ENCODE measurements around the gene STARD8. TPM values are rescaled to one million over a fixed set of nuclear protein-coding genes. Genes with fewer than 3 reads are reported as not detected.

STARD8 gene
- total RNA-seq, 1 experiment from 2014 or later, result 0.11 TPM

DNA sequence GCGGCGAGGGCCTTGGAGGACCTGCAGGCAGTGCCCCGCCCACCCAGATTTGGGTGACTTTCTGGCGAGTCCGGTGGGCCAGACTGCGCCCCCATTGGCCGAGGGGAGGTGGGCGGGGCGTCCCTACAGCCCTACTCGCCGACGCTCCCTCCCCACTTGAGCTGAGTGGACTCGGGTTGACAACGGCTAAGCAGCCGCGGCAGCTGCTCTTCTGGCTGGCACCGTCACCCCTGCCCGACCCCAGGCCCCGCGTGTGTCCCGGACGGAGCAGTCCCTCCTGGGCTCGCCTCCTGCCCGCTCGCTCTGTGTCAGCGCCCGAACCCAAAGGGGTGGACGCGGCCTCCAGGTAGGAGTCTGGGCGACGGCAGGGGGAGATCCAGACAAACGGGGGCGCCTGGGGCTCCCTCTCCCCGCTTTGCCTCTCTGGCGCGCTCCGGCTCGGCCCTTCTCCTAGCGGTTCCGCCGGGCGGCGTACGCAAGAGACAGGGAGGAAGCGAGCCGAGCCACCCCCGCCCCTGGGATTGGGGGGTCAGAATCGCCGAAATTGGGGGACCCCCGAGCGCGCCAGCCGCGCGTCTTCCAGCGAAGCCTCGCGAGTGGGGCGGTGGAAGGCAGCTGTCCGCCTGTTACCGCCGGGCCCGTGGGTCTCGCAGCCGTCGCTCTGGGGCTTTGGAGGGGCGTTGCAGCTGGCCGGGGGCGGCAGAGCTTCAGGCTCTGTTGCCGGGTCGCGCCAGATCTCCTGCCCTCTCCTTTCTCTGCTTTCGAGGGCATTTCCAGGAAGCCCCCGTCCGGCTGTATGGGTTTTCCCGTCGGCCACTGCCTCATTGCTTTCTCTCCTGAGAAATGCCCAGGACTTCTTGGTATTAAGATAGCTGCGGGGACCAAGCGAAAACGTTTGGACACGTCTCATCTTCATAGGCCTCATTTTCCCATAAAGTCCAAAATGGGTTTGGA, 46.3 kb downstream of the STARD8 start:
- H3K4me1 ChIP-seq (ENCODE audit: insufficient read depth, low read length, poor library complexity, severe bottlenecking), result no peaks in the 10 kb centered on the region
- no peaks in the 10 kb centered on the region for H3K36me3 ChIP-seq (ENCODE audit: insufficient read depth, low read length, poor library complexity, severe bottlenecking)
- H3K9me3 ChIP-seq (ENCODE audit: low read depth, low read length, poor library complexity, severe bottlenecking), result no peaks in the 10 kb centered on the region
- intact Hi-C loops (cut with micrococcal nuclease; ENCODE audit: unreplicated experiment), result no loop called here
- no peak for TF ChIP-seq EZH2 (IDR thresholded peaks at IDR 0.05; ENCODE audit: borderline replicate concordance, low read depth, low read length, poor library complexity, severe bottlenecking)
- TF ChIP-seq, protein P1, sequence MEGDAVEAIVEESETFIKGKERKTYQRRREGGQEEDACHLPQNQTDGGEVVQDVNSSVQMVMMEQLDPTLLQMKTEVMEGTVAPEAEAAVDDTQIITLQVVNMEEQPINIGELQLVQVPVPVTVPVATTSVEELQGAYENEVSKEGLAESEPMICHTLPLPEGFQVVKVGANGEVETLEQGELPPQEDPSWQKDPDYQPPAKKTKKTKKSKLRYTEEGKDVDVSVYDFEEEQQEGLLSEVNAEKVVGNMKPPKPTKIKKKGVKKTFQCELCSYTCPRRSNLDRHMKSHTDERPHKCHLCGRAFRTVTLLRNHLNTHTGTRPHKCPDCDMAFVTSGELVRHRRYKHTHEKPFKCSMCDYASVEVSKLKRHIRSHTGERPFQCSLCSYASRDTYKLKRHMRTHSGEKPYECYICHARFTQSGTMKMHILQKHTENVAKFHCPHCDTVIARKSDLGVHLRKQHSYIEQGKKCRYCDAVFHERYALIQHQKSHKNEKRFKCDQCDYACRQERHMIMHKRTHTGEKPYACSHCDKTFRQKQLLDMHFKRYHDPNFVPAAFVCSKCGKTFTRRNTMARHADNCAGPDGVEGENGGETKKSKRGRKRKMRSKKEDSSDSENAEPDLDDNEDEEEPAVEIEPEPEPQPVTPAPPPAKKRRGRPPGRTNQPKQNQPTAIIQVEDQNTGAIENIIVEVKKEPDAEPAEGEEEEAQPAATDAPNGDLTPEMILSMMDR (conservative IDR thresholded peaks at IDR 0.05; ENCODE audit: low read depth, low read length), result no peak
- no peaks in the 10 kb centered on the region for H3K27me3 ChIP-seq (replicated peaks; ENCODE audit: insufficient read depth, low read depth, low read length, poor library complexity)
- H3K27ac ChIP-seq (ENCODE audit: low read depth, low read length, poor library complexity, severe bottlenecking), result no peak overlapping the region
- ChIA-PET POLR2A (ENCODE audit: low non-redundant PET) (no interaction called here), CTCF (no interaction called here)
- DNase-seq (ENCODE audit: low spot score), result peak; percentile 49
- H3K4me3 ChIP-seq (ENCODE audit: low read depth, low read length, poor library complexity, severe bottlenecking), result peak overlapping the region; percentile 45
- no TSS peak for BruUV-seq (replicated peaks)

DNA sequence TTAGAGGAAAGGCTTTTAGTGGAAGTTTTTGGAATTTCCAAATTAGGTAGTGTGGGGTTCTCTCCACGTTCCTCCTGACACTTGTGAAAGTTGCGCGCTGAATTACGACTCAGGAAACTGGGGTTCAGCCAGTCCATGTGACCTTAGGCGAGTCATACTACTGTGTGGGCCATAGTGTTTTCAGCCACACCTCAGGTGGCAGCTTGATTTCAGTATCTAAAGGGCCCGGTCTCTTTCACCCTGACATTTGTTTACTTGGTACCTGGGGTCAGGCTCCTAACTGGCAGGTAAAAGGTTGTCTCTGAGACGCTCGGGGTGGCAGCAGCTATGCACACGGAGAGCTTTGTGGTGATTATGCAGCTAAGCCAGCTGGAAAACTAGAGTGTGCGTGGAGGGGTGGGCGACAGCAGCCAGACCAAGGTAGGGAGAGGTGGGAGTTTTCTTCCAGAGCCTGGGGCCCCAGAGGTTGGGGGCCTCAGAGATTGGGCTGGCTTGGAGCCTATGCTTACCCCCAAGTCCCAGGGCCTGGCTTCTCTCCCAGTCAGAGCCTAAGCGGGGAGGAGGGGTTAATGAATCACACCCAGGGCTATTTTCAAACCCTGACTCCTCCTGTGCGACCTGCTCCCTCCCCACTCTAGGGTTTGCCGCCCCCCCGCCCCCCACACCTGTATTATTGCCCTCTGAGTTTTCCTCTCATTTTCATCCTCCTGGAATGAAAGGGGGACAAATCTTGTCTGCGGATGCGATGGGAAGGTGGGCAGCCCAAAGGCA, 47.2 kb downstream of the STARD8 start:
- CTCF ChIA-PET, result no interaction called here

DNA sequence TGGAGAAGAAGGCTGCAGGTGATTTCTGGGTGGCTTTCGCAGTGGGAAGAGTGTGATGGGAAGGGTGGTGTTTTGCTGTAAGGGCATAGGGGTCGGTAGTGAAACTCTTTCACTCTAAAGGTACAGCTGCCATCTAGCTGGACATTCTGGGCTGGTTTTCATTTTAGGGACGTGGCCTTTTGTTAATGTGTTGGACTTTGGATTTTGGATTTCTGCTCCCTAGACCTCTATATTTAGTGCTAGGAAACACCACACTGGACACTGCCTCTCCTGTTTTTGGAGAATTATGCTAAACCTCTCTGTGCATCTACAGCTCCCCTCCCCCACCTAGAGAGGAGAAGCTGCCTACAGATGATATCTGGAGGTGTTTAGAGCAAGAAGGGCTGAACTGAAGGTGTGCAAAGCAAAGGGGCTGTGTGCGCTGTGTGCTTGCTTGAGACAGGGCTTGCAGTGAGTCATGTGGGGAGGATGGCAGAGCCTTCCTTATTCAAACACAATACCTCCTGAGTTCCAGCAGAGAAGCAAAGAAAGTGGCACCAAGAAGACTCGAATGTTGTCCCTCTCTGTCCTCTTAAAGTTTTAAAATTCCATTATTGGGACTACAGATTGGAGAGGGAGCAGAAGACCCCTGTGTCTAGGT, 47.9 kb downstream of the STARD8 start:
- no peak for DNase-seq (ENCODE audit: low spot score)
- intact Hi-C loops (cut with micrococcal nuclease; ENCODE audit: unreplicated experiment), result no loop called here
- ChIA-PET POLR2A (ENCODE audit: low non-redundant PET) (no interaction called here), CTCF (no interaction called here)
- Histone ChIP-seq H3K4me3 (ENCODE audit: low read depth, low read length, poor library complexity, severe bottlenecking) (no peak overlapping the region), H3K27me3 (replicated peaks; ENCODE audit: insufficient read depth, low read depth, low read length, poor library complexity) (no peaks in the 10 kb centered on the region), H3K36me3 (ENCODE audit: insufficient read depth, low read length, poor library complexity, severe bottlenecking) (no peaks in the 10 kb centered on the region), H3K27ac (ENCODE audit: low read depth, low read length, poor library complexity, severe bottlenecking) (no peak overlapping the region), H3K4me1 (ENCODE audit: insufficient read depth, low read length, poor library complexity, severe bottlenecking) (no peaks in the 10 kb centered on the region), H3K9me3 (ENCODE audit: low read depth, low read length, poor library complexity, severe bottlenecking) (no peaks in the 10 kb centered on the region)
- TF ChIP-seq, protein P1 (conservative IDR thresholded peaks at IDR 0.05; ENCODE audit: low read depth, low read length), result no peak
- no peak for TF ChIP-seq EZH2 (IDR thresholded peaks at IDR 0.05; ENCODE audit: borderline replicate concordance, low read depth, low read length, poor library complexity, severe bottlenecking)
- BruUV-seq (replicated peaks), result no TSS peak

More for the DNA sequence above, 47.2 kb downstream of the STARD8 start:
- no peak for TF ChIP-seq EZH2 (IDR thresholded peaks at IDR 0.05; ENCODE audit: borderline replicate concordance, low read depth, low read length, poor library complexity, severe bottlenecking)
- TF ChIP-seq, protein P1 (conservative IDR thresholded peaks at IDR 0.05; ENCODE audit: low read depth, low read length), result no peak
- Histone ChIP-seq H3K9me3 (ENCODE audit: low read depth, low read length, poor library complexity, severe bottlenecking) (no peaks in the 10 kb centered on the region), H3K27me3 (replicated peaks; ENCODE audit: insufficient read depth, low read depth, low read length, poor library complexity) (no peaks in the 10 kb centered on the region), H3K4me3 (ENCODE audit: low read depth, low read length, poor library complexity, severe bottlenecking) (no peak overlapping the region), H3K4me1 (ENCODE audit: insufficient read depth, low read length, poor library complexity, severe bottlenecking) (no peaks in the 10 kb centered on the region), H3K36me3 (ENCODE audit: insufficient read depth, low read length, poor library complexity, severe bottlenecking) (no peaks in the 10 kb centered on the region), H3K27ac (ENCODE audit: low read depth, low read length, poor library complexity, severe bottlenecking) (no peak overlapping the region)
- POLR2A ChIA-PET (ENCODE audit: low non-redundant PET), result no interaction called here
- intact Hi-C loops (cut with micrococcal nuclease; ENCODE audit: unreplicated experiment), result no loop called here
- no TSS peak for BruUV-seq (replicated peaks)
- no peak for DNase-seq (ENCODE audit: low spot score)
